Heart left ventricle (tissue), 13 donors: ENCODE data around the gene VSTM2L.

Experiments
- CTCF ChIP-seq, 12 donors: fragments of 200-600 bp; sonication (generic) in 4 of 12; IDR thresholded peaks; one replicate each; pipeline versions ENCODE4 v1.5.0 to v1.8.0; 2018 to 2022; ENCODE audit warnings: antibody characterized with exemption in 12 of 12, mild to moderate bottlenecking in 5 of 12
- POLR2A ChIP-seq, 2 donors: fragments of 450-650 bp; IDR thresholded peaks; one replicate each; pipeline ENCODE4 v1.6.1; 2017; ENCODE audit warnings: antibody characterized with exemption in 2 of 2, mild to moderate bottlenecking in 2 of 2, moderate library complexity in 2 of 2
- donor health status: ischemic (EF 13 %, LVEDD 7.1; RV severe dilation, severe dysfunction).
- donor health status: DM: no; HTN: yes; CAD: no.
- donor health status: DM: no; HTN: no; CAD: no.
- donor health status: ischemic (EF 25% LVEDD 6.9; RV normal size, moderate dysfunction).
- donor health status: ischemic (EF 25% LVEDD 5.7; RV mildly dilated, moderate dysfunction).
- donor health status: ischemic (EF 35%, LVEDD 5.7; RV mildly dilated, moderate dysfunction).
- donor health status: nonischemic (EF 11% LVEDD 7.7; RV severe dilation, severe dysfunction).
- donor health status: DM: yes; HTN: yes; CAD: no.
- donor health status: PGD.
- donor health status: ischemic (EF 29% LVEDD 5.4; RV normal size, mild dysfunction).
- donor health status: nonischemic (EF 23%, LVEDD 6.1; RV moderate dilation, normal function).

- TF ChIP-seq CTCF (IDR thresholded peaks at IDR 0.05): no peak
- no peak for TF ChIP-seq POLR2A (IDR thresholded peaks at IDR 0.05)
These were observed 17.9 kb downstream of the VSTM2L start for GRCh38 chr20:37920679-37921322.
